Dendritic cell treated with granulocyte-macrophage colony-stimulating factor and Interleukin-4, amounts not matched to agents 40 ng/mL and 50 ng/mL, for 4 days (primary cell): Measurements from ENCODE around the gene APH1B.
A peak's percentile ranks its signal among the peaks of the same experiment; 100 is the strongest.

ENCODE experiments used
- H3K27ac Mint-ChIP-seq: one replicate; pipeline ENCODE4 v1.8.0; 2022; ENCODE audit warnings: mild to moderate bottlenecking, mixed read lengths
- H3K27me3 Mint-ChIP-seq: one replicate; pipeline ENCODE4 v1.8.0; 2022; ENCODE audit warnings: mild to moderate bottlenecking, mixed read lengths
- H3K36me3 Mint-ChIP-seq: one replicate; pipeline ENCODE4 v1.8.0; 2022; ENCODE audit warnings: low read depth, mixed read lengths
- H3K4me1 Mint-ChIP-seq: one replicate; pipeline ENCODE4 v1.8.0; 2022; ENCODE audit warnings: low read depth, mixed read lengths
- H3K4me3 Mint-ChIP-seq: one replicate; pipeline ENCODE4 v1.8.0; 2022; ENCODE audit warnings: mild to moderate bottlenecking, moderate library complexity, mixed read lengths
- H3K9me3 Mint-ChIP-seq: one replicate; pipeline ENCODE4 v1.8.0; 2022; ENCODE audit warnings: mixed read lengths
- intact Hi-C: fragments of 100-400 bp; cut with micrococcal nuclease; formaldehyde crosslinking; loops from one replicate; pipeline ENCODE4 v1.15.0; 2022

The APH1B gene

GRCh38 chr15:63243101-63243500 is 34.3 kb upstream of the APH1B start:
- Mint-ChIP-seq H3K27ac (no peak overlapping the region), H3K27me3 (no peaks in the 10 kb centered on the region), H3K36me3 (peaks cover 40% of the 10 kb centered on the region), H3K9me3 (no peaks in the 10 kb centered on the region), H3K4me1 (peaks cover 54% of the 10 kb centered on the region), H3K4me3 (no peak overlapping the region)
- intact Hi-C loops, result no loop called here

- Mint-ChIP-seq H3K27me3 (no peaks in the 10 kb centered on the region), H3K27ac (peak overlapping the region; percentile 45), H3K4me3 (no peak overlapping the region), H3K36me3 (peaks cover 44% of the 10 kb centered on the region), H3K4me1 (peaks cover 50% of the 10 kb centered on the region), H3K9me3 (no peaks in the 10 kb centered on the region)
- intact Hi-C loops, result no loop called here
Measured at GRCh38 chr15:63243776-63244175, 33.6 kb upstream of the APH1B start.

- no peak overlapping the region for H3K4me3 Mint-ChIP-seq
- H3K27me3 Mint-ChIP-seq, result no peaks in the 10 kb centered on the region
- H3K27ac Mint-ChIP-seq, result peak overlapping the region; percentile 37
- no peaks in the 10 kb centered on the region for H3K9me3 Mint-ChIP-seq
- H3K36me3 Mint-ChIP-seq, result peaks cover 50% of the 10 kb centered on the region
- intact Hi-C loops, result no loop called here
- peaks cover 46% of the 10 kb centered on the region for H3K4me1 Mint-ChIP-seq
Measured at GRCh38 chr15:63244399-63244798, 33.0 kb upstream of the APH1B start.

- Mint-ChIP-seq H3K4me3 (no peak overlapping the region), H3K27ac (peak overlapping the region; percentile 37), H3K36me3 (peaks cover 51% of the 10 kb centered on the region), H3K4me1 (peaks cover 39% of the 10 kb centered on the region), H3K9me3 (no peaks in the 10 kb centered on the region), H3K27me3 (no peaks in the 10 kb centered on the region)
- intact Hi-C loops, result loop anchor here (5.0 kb wide), 1 partner anchor 88 kb away; the partner anchor contains the start of gene RPS27L
Measured at GRCh38 chr15:63244976-63245645, 32.3 kb upstream of the APH1B start.

GRCh38 chr15:63246691-63247469 is 30.5 kb upstream of the APH1B start:
- H3K4me3 Mint-ChIP-seq, result no peak overlapping the region
- H3K9me3 Mint-ChIP-seq, result no peaks in the 10 kb centered on the region
- intact Hi-C loops, result loop anchor here (5.0 kb wide), 1 partner anchor 90 kb away; the partner anchor contains the start of gene RPS27L
- no peaks in the 10 kb centered on the region for H3K27me3 Mint-ChIP-seq
- peak overlapping the region; percentile 65 for H3K27ac Mint-ChIP-seq
- H3K36me3 Mint-ChIP-seq, result peaks cover 68% of the 10 kb centered on the region
- peaks cover 39% of the 10 kb centered on the region for H3K4me1 Mint-ChIP-seq

GRCh38 chr15:63250312-63250965 is 27.0 kb upstream of the APH1B start:
- H3K27ac Mint-ChIP-seq, result no peak overlapping the region
- no peak overlapping the region for H3K4me3 Mint-ChIP-seq
- H3K4me1 Mint-ChIP-seq, result peaks cover 22% of the 10 kb centered on the region
- intact Hi-C loops, result loop anchor here (5.0 kb wide), 1 partner anchor 53 kb away; no protein-coding TSS in a partner anchor
- no peaks in the 10 kb centered on the region for H3K9me3 Mint-ChIP-seq
- no peaks in the 10 kb centered on the region for H3K27me3 Mint-ChIP-seq
- peaks cover 77% of the 10 kb centered on the region for H3K36me3 Mint-ChIP-seq

- no peak overlapping the region for H3K27ac Mint-ChIP-seq
- H3K36me3 Mint-ChIP-seq, result peaks cover 77% of the 10 kb centered on the region
- no peaks in the 10 kb centered on the region for H3K9me3 Mint-ChIP-seq
- no peak overlapping the region for H3K4me3 Mint-ChIP-seq
- H3K4me1 Mint-ChIP-seq, result peaks cover 14% of the 10 kb centered on the region
- H3K27me3 Mint-ChIP-seq, result no peaks in the 10 kb centered on the region
- intact Hi-C loops, result loop anchor here (5.0 kb wide), 1 partner anchor 54 kb away; no protein-coding TSS in a partner anchor
Measured at GRCh38 chr15:63251701-63252100, 25.7 kb upstream of the APH1B start.

- intact Hi-C loops, result loop anchor here (5.0 kb wide), 1 partner anchor 55 kb away; no protein-coding TSS in a partner anchor
Measured at GRCh38 chr15:63252292-63252691, 25.1 kb upstream of the APH1B start.

GRCh38 chr15:63254991-63255390 is 22.4 kb upstream of the APH1B start:
- Mint-ChIP-seq H3K4me1 (peaks cover 10% of the 10 kb centered on the region), H3K9me3 (no peaks in the 10 kb centered on the region), H3K27ac (no peak overlapping the region), H3K36me3 (peaks cover 90% of the 10 kb centered on the region), H3K27me3 (no peaks in the 10 kb centered on the region), H3K4me3 (no peak overlapping the region)
- intact Hi-C loops, result loop anchor here (5.0 kb wide), 1 partner anchor 58 kb away; no protein-coding TSS in a partner anchor

More at GRCh38 chr15:63252292-63252691, 25.1 kb upstream of the APH1B start:
- Mint-ChIP-seq H3K9me3 (no peaks in the 10 kb centered on the region), H3K36me3 (peaks cover 79% of the 10 kb centered on the region), H3K27me3 (no peaks in the 10 kb centered on the region), H3K27ac (no peak overlapping the region), H3K4me3 (no peak overlapping the region), H3K4me1 (peaks cover 8% of the 10 kb centered on the region)

- Mint-ChIP-seq H3K27me3 (no peaks in the 10 kb centered on the region), H3K36me3 (peaks cover 89% of the 10 kb centered on the region), H3K4me3 (no peak overlapping the region), H3K4me1 (peaks cover 10% of the 10 kb centered on the region), H3K27ac (no peak overlapping the region), H3K9me3 (no peaks in the 10 kb centered on the region)
- intact Hi-C loops, result no loop called here
Measured at GRCh38 chr15:63255489-63255990, 21.9 kb upstream of the APH1B start.

- Mint-ChIP-seq H3K9me3 (no peaks in the 10 kb centered on the region), H3K4me1 (peaks cover 10% of the 10 kb centered on the region), H3K27ac (no peak overlapping the region), H3K4me3 (no peak overlapping the region), H3K27me3 (no peaks in the 10 kb centered on the region), H3K36me3 (peaks cover 87% of the 10 kb centered on the region)
- intact Hi-C loops, result no loop called here
Measured at GRCh38 chr15:63256433-63257274, 20.8 kb upstream of the APH1B start.

GRCh38 chr15:63258658-63259057 is 18.7 kb upstream of the APH1B start:
- no peaks in the 10 kb centered on the region for H3K9me3 Mint-ChIP-seq
- intact Hi-C loops, result no loop called here
- peaks cover 6% of the 10 kb centered on the region for H3K4me1 Mint-ChIP-seq
- peaks cover 86% of the 10 kb centered on the region for H3K36me3 Mint-ChIP-seq
- no peak overlapping the region for H3K27ac Mint-ChIP-seq
- H3K27me3 Mint-ChIP-seq, result no peaks in the 10 kb centered on the region
- no peak overlapping the region for H3K4me3 Mint-ChIP-seq

- Mint-ChIP-seq H3K9me3 (no peaks in the 10 kb centered on the region), H3K36me3 (peaks cover 79% of the 10 kb centered on the region), H3K27me3 (no peaks in the 10 kb centered on the region), H3K4me1 (peaks cover 6% of the 10 kb centered on the region), H3K4me3 (no peak overlapping the region), H3K27ac (no peak overlapping the region)
- intact Hi-C loops, result no loop called here
Measured at GRCh38 chr15:63260791-63261190, 16.6 kb upstream of the APH1B start.
